ENCODE results near the gene FOXN4.
A peak's percentile ranks its signal among the peaks of the same experiment; 100 is the strongest.

The FOXN4 gene

GRCh38 chr12:109277899-109278762 is 31.0 kb downstream of the FOXN4 start:
- no peak overlapping the region for H3K4me3 ChIP-seq (ENCODE audit: low read depth, low read length)
- DNase-seq (ENCODE audit: low read depth): peak; percentile 10
- no peak for TF ChIP-seq CTCF (IDR thresholded peaks at IDR 0.05; ENCODE audit: control insufficient read depth, extremely low read depth, insufficient read depth)

- H3K4me3 ChIP-seq (ENCODE audit: low read depth, low read length): no peak overlapping the region
- TF ChIP-seq CTCF (IDR thresholded peaks at IDR 0.05; ENCODE audit: control insufficient read depth, extremely low read depth, insufficient read depth): no peak
- DNase-seq (ENCODE audit: low read depth): no peak
Observed at GRCh38 chr12:109277255-109277898, 31.7 kb downstream of the FOXN4 start.

DNA sequence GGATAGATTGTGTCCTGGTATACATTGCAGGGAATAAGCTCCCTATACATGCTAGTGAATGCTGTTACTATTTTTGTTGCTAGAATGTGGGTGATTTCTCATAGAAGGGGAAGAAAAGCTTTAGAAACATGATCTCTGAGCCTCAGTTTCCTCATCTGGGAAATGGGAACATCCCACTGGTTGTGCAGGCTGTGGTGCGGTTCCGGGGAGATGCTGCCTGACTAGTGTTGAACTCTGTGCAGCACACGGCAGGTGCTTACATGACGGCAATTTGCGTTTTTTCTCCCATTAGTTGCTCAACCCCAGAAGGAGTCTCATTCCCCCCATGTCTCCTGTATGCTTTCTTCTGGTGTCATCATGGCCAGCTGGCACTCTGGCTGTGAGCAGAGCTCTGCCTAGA is 32.9 kb downstream of the FOXN4 start:
- H3K4me3 ChIP-seq (ENCODE audit: low read depth, low read length): no peak overlapping the region
- TF ChIP-seq CTCF (IDR thresholded peaks at IDR 0.05; ENCODE audit: control insufficient read depth, extremely low read depth, insufficient read depth): no peak
- no peak for DNase-seq (ENCODE audit: low read depth)

DNA sequence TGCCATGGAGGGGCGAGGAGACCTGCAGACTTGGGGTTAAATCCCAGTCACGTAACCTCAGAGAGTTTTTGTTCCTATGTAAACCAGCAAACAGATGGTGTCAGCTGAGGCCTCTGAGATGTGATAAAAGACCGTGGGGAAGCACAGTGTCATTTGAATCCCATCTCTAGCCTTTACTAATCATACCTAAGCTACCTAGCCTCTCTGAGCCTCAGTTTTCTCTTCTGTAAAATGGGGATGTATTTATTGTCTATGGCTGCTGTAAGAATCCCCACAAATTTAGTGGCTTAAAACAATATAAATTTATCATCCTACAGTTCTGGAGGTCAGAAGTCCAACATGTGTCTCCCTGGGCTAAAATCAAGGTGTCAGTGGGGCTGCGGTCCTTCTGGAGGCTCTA is 33.9 kb downstream of the FOXN4 start:
- no peak for DNase-seq (ENCODE audit: low read depth)
- no peak for TF ChIP-seq CTCF (IDR thresholded peaks at IDR 0.05; ENCODE audit: control insufficient read depth, extremely low read depth, insufficient read depth)
- H3K4me3 ChIP-seq (ENCODE audit: low read depth, low read length): no peak overlapping the region

DNA sequence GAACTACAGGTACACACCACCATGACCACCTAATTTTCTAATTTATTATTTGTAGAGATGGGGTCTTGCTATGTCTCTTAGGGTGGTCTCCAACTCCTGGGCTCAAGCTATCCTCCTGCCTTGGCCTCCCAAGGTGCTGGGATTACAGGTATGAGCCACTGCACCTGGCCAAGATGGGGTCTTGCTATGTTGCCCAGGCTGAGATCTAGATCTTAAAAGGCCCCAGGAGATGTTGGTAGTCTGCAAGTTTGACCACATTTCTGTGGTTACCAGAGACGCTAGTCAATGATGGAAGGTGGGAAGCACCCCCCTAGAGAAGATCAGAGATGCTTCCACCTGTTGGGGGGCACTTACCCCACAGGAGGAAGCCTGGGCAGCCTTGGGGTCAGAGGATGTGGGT is 34.7 kb downstream of the FOXN4 start:
- TF ChIP-seq CTCF (IDR thresholded peaks at IDR 0.05; ENCODE audit: control insufficient read depth, extremely low read depth, insufficient read depth): no peak
- H3K4me3 ChIP-seq (ENCODE audit: low read depth, low read length): no peak overlapping the region
- DNase-seq (ENCODE audit: low read depth): no peak

GRCh38 chr12:109273354-109273753 is 35.7 kb downstream of the FOXN4 start:
- no peak for DNase-seq (ENCODE audit: low read depth)
- no peak overlapping the region for H3K4me3 ChIP-seq (ENCODE audit: low read depth, low read length)
- no peak for TF ChIP-seq CTCF (IDR thresholded peaks at IDR 0.05; ENCODE audit: control insufficient read depth, extremely low read depth, insufficient read depth)

All from LNCaP clone FGC (cell line).